Sigmoid colon (tissue), 7 donors: ENCODE data around the gene CANT1. TPM values are rescaled to one million over a fixed set of nuclear protein-coding genes. Genes with fewer than 3 reads are reported as not detected.

ENCODE experiments used
- DNase-seq: peaks from one replicate; pipeline ENCODE4 v3.0.0-alpha.2; 2019
- H3K27ac ChIP-seq, 4 donors: fragments of 200-600 bp; sonication (generic); one replicate each; pipeline ENCODE4 v1.5.1; 2016 to 2019; ENCODE audit warnings: mild to moderate bottlenecking in 1 of 4
- H3K27me3 ChIP-seq, 3 donors: fragments of 200-600 bp; sonication (generic); one replicate each; pipeline ENCODE4 v1.5.1; 2019; ENCODE audit warnings: mild to moderate bottlenecking in 1 of 3
- H3K36me3 ChIP-seq, 4 donors: fragments of 200-600 bp; sonication (generic); one replicate each; pipeline ENCODE4 v1.5.1; 2016 to 2019
- H3K4me1 ChIP-seq, 4 donors: fragments of 200-600 bp; sonication (generic); one replicate each; pipeline ENCODE4 v1.5.1; 2017 to 2019
- H3K4me3 ChIP-seq, 4 donors: fragments of 200-600 bp; sonication (generic); one replicate each; pipeline ENCODE4 v1.5.1; 2017 to 2019; ENCODE audit warnings: mild to moderate bottlenecking in 2 of 4, moderate library complexity in 1 of 4
- H3K9me3 ChIP-seq, 4 donors: fragments of 200-600 bp in 3 of 4; sonication (generic) in 3 of 4; one replicate each; pipeline versions ENCODE4 v1.5.1 to v1.6.1; 2013 to 2019
- CTCF ChIP-seq, 4 experiments: fragments of 450-650 bp in 3 of 4; fragments of 200-600 bp in 1 of 4; IDR thresholded peaks; one replicate each; pipeline ENCODE4 v1.5.1; 2016 to 2019; ENCODE audit warnings: antibody characterized with exemption in 4 of 4, mild to moderate bottlenecking in 3 of 4, moderate library complexity in 2 of 4
- EP300 ChIP-seq, 4 donors: sonication (generic); formaldehyde crosslinking; IDR thresholded peaks; one replicate each; pipeline ENCODE4 v1.6.1; 2017; ENCODE audit warnings: antibody characterized with exemption in 4 of 4
- POLR2A ChIP-seq, 2 donors: fragments of 450-650 bp; IDR thresholded peaks; one replicate each; pipeline ENCODE4 v1.6.1; 2016; ENCODE audit warnings: antibody characterized with exemption in 2 of 2, mild to moderate bottlenecking in 2 of 2, moderate library complexity in 2 of 2
- POLR2AphosphoS5 ChIP-seq, 4 donors: sonication (generic); formaldehyde crosslinking; IDR thresholded peaks; one replicate each; pipeline ENCODE4 v1.6.1; 2017; ENCODE audit warnings: antibody characterized with exemption in 4 of 4
- WGBS, 2 donors: extraction: QIAGEN DNeasy Blood & Tissue Kit; methylation state at CpG; one replicate each; pipeline ENCODE4 v1.1.7; 2013; 5-methylcytosine and 5-hydroxymethylcytosine counted together
- intact Hi-C: fragments of 100-400 bp; cut with DNase I; formaldehyde crosslinking; loops from one replicate; pipeline ENCODE4 v1.15.1; 2023
- polyA plus RNA-seq, 3 donors: library from polyadenylated mRNA; stranded (reverse); fragments of 200-250 nt; gene quantifications; one replicate each; pipeline ENCODE4 v1.2.3, GENCODE V29; 2013
- total RNA-seq, 4 donors: library from RNA; depleted of rRNA; stranded (reverse); fragments of >200 nt; gene quantifications; one replicate each; pipeline ENCODE4 v1.1.0, GENCODE V29; 2016
- donor health status: healthy with polysubstance abuse.
- donor health status: Bipolar disorder and iron deficiency.
- donor health status: healthy.

CANT1 gene
- total and polyA plus RNA-seq, 7 donors = 11.1 to 132 (median 19.1) TPM

GRCh38 chr17:79017546-79018369, 8.2 kb upstream of the CANT1 start:
- Histone ChIP-seq H3K27ac (no peak overlapping the region), H3K9me3 (no peaks in the 10 kb centered on the region), H3K36me3 (no peaks in the 10 kb centered on the region), H3K4me3 (no peak overlapping the region), H3K27me3 (peaks cover 0 to 6% (median 0%) of the 10 kb centered on the region in 3 donors), H3K4me1 (peaks cover 0 to 16% (median 13%) of the 10 kb centered on the region in 4 donors)
- TF ChIP-seq POLR2A (IDR thresholded peaks at IDR 0.05) (no peak), EP300 (IDR thresholded peaks at IDR 0.05) (no peak), CTCF (IDR thresholded peaks at IDR 0.05) (no peak), POLR2AphosphoS5 (IDR thresholded peaks at IDR 0.05) (no peak)
- peak; percentile 40 for DNase-seq
- WGBS, 2 donors = 82 to 84% methylated on average over 6 of the region's 6 CpGs
- intact Hi-C loops = no loop called here

GRCh38 chr17:79014158-79014758, 4.7 kb upstream of the CANT1 start:
- H3K27ac ChIP-seq = no peak overlapping the region
- H3K36me3 ChIP-seq = no peaks in the 10 kb centered on the region
- TF ChIP-seq POLR2AphosphoS5 (IDR thresholded peaks at IDR 0.05) = no peak
- no peak for TF ChIP-seq POLR2A (IDR thresholded peaks at IDR 0.05)
- no peak for TF ChIP-seq CTCF (IDR thresholded peaks at IDR 0.05)
- no peak for TF ChIP-seq EP300 (IDR thresholded peaks at IDR 0.05)
- H3K9me3 ChIP-seq = no peaks in the 10 kb centered on the region
- WGBS, 2 donors = 86 to 97% methylated on average over 2 of the region's 2 CpGs
- H3K4me1 ChIP-seq = peaks cover 0 to 7% (median 6%) of the 10 kb centered on the region in 4 donors
- H3K27me3 ChIP-seq = peaks cover 0 to 6% (median 0%) of the 10 kb centered on the region in 3 donors
- intact Hi-C loops = no loop called here
- H3K4me3 ChIP-seq = no peak overlapping the region
- no peak for DNase-seq

- Histone ChIP-seq H3K27ac (no peak overlapping the region), H3K4me1 (peaks cover 0 to 22% (median 21%) of the 10 kb centered on the region in 4 donors), H3K4me3 (no peak overlapping the region), H3K36me3 (no peaks in the 10 kb centered on the region), H3K27me3 (peaks cover 0 to 6% (median 0%) of the 10 kb centered on the region in 3 donors), H3K9me3 (no peaks in the 10 kb centered on the region)
- DNase-seq = no peak
- 80 to 84% methylated on average over 6 of the region's 6 CpGs for WGBS, 2 donors
- intact Hi-C loops = no loop called here
- TF ChIP-seq POLR2AphosphoS5 (IDR thresholded peaks at IDR 0.05) (no peak), CTCF (IDR thresholded peaks at IDR 0.05) (no peak), POLR2A (IDR thresholded peaks at IDR 0.05) (no peak), EP300 (IDR thresholded peaks at IDR 0.05) (no peak)
Observed at GRCh38 chr17:79012563-79013134, 3.1 kb upstream of the CANT1 start.

GRCh38 chr17:79011451-79012147, 2.0 kb upstream of the CANT1 start:
- no peak for DNase-seq
- no peak overlapping the region for H3K27ac ChIP-seq
- H3K4me3 ChIP-seq = no peak overlapping the region
- no peaks in the 10 kb centered on the region for H3K36me3 ChIP-seq
- H3K9me3 ChIP-seq = no peaks in the 10 kb centered on the region
- intact Hi-C loops = no loop called here
- 71 to 75% methylated on average over 5 of the region's 5 CpGs for WGBS, 2 donors
- TF ChIP-seq CTCF (IDR thresholded peaks at IDR 0.05) = no peak
- TF ChIP-seq POLR2A (IDR thresholded peaks at IDR 0.05) = no peak
- no peak for TF ChIP-seq EP300 (IDR thresholded peaks at IDR 0.05)
- no peak for TF ChIP-seq POLR2AphosphoS5 (IDR thresholded peaks at IDR 0.05)
- peaks cover 0 to 6% (median 0%) of the 10 kb centered on the region in 3 donors for H3K27me3 ChIP-seq
- peaks cover 0 to 30% (median 27%) of the 10 kb centered on the region in 4 donors for H3K4me1 ChIP-seq
